Fibroblast of skin of back (primary cell): Measurements from ENCODE around the gene C1QBP. TPM values are rescaled to one million over a fixed set of nuclear protein-coding genes. Genes with fewer than 3 reads are reported as not detected.
"Not testable (repeated sequence)": the region's sequence is repeated elsewhere in the genome, so short reads cannot be mapped to it uniquely, and the experiment has no call there.

Experiments
- DNase-seq: peaks from one replicate; pipeline ENCODE4 v3.0.0-alpha.2; 2013
- polyA plus RNA-seq, 2 experiments: library from polyadenylated mRNA; unstranded; fragments of 120-200 nt; gene quantifications; one replicate each; pipeline ENCODE4 v1.2.1, GENCODE V29; 2013; ENCODE audit not compliant: insufficient read length in 2 of 2

The C1QBP gene, protein sequence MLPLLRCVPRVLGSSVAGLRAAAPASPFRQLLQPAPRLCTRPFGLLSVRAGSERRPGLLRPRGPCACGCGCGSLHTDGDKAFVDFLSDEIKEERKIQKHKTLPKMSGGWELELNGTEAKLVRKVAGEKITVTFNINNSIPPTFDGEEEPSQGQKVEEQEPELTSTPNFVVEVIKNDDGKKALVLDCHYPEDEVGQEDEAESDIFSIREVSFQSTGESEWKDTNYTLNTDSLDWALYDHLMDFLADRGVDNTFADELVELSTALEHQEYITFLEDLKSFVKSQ
- polyA plus RNA-seq (2013, experiment 1 of 2; ENCODE audit: insufficient read length): 142 TPM
- polyA plus RNA-seq (2013, experiment 2 of 2; ENCODE audit: insufficient read length): 101 TPM

DNA sequence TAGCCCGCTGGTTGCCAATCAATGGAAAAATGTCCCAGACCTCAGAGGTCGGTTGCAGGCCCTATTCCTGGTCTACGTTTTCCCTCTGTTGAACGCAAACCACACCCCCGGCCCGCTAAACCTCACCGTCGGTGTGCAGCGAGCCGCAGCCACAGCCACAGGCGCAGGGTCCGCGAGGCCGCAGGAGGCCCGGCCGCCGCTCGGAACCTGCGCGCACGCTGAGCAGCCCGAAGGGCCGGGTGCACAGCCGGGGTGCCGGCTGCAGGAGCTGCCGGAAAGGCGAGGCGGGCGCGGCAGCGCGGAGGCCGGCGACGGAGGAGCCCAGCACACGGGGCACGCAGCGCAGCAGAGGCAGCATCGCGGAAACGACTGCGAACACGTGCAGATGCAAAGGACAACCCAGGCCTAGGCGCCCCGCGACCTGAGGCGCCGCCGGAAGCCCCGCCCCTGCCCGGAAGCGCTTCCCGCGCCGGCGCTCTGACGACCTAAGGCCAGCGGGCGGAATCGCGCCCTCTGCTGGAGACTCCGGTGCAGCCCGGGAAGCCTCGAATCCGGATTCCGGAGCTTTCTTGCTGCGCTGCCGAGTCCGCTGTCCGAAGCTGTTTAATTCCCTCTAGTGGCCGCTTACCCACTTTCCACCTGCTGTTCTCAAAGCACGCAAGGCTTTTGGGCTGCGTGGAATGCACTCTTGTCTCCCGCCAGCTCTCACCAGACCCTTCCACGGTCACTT, at the start of gene C1QBP:
Gene C1QBP, minus strand, starts transcription at position 440 of the 730 bp plus-strand sequence. Its CDS starts 82 bp downstream, at position 358.
- peak; percentile 88 for DNase-seq

DNA sequence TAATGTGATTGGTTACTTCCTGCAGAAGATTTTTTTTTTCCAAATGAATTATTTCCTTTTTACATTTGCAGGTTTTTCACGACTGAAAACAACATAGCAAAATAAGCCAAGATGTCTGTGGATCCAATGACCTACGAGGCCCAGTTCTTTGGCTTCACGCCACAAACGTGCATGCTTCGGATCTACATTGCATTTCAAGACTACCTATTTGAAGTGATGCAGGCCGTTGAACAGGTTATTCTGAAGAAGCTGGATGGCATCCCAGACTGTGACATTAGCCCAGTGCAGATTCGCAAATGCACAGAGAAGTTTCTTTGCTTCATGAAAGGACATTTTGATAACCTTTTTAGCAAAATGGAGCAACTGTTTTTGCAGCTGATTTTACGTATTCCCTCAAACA, 49.8 kb upstream of the C1QBP start:
- no peak for DNase-seq

DNA sequence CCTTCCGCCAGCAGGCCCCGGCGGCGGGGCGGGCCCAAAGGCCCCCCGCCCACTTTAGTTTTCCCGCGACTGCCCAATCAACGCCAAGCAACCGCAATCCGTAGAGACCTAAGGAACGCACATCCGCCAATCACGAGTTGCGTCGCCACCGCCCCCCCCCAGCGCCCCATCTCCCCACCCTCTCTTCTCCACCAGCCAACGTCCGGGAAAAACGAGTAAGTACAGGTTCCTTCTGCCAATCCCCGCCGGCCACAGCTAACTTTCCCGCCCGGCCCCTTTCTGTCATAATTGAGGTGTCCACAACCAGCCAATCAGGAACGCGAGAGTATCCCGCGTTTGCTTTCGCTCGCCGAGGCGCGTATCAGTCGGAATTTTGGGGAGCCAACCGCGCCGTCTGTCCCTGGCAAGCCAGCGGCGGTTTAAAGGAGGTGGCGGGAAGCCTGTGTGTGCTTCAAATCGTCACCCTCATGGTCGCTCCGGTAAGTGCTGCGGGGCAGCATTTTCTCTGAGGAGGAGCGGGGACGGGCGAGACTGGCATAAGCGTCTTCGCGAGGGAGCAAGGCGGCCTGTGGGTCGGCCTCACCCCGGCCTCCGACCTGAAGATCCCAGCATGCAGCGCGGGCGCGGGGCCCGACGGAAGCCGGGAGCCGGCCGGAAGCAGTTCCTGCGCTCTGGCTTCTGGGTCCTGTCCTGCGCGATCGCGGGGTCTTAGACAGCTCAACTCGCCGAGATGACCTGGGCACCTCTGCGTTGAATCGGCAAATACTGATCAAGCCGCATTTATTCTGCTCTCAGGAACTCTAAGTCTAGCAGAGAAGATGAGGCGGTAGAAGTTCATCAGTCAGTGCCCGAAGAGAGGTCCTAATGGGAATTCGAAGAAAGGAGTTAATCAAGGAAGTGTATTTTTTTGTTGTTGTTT, 47.5 kb upstream of the C1QBP start, which contains the start of gene MIS12:
Gene MIS12, plus strand, starts transcription at position 361 of the 919 bp plus-strand sequence. CDS start 2,297 bp downstream, outside the sequence.
- peak; percentile 100 for DNase-seq

DNA sequence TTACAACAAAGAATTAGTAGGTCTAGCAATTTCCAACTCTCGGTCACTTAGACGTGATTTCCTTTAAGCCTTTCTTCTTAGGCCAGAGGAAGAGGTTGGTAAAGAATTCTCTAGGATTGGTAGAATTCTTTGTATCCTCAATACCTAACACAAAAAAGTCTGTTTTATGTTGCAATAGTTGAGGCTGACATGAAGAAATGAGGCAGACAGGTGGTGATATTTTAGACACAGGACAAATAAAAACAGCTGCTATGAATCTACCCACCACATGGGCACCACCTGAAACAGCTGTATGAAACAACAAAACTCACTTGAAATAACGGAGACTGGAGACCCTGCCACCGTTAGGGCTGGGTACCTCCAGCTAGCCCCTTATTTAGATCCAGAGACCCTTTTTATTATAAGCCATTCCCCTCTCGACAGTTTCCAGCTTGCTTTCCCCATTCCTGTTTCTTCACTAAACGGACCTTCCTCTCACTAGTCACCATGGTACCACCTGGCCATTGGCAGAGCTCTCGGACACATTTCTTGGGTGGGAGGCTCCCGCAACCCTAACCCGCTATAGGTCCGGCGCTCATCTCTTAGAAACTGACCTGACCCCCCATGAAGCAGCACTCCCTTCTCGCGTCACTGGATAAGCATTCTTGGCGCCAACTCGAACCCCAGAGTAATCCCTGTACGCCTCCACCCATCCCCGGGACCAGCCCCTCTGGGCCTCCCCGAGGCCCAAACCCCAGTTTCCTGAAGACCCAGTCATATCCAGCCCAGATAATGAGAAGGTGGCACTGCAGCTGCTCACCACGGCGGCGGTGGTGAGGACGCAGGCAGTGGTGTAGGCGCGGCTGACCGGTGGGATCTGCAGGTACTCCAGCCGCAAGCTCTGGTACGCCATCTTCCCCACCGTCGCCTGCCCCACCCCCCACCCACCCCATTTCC, 46.6 kb upstream of the C1QBP start, which contains the start of gene DERL2:
Gene DERL2, minus strand, starts transcription at position 909 of the 936 bp plus-strand sequence. Its CDS starts 17 bp downstream, at position 892.
- DNase-seq: peak; percentile 42

DNA sequence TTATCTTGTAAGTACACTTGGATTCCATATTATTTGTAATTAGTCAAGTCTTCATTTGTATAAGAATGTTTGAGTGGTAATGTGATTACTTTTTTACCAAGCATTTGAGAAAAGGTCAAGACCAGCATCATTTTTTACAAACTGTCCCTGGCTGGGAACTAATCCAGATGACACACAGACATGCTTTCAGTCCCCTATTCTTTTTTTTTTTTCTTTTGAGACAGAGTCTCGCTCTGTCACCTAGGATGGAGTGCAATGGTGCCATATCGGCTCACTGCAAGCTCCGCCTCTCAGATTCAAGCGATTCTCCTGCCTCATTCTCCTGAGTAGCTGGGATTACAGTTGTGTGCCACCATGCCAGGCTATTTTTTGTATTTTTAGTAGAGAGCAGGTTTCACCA, 42.5 kb upstream of the C1QBP start:
- DNase-seq: no peak

DNA sequence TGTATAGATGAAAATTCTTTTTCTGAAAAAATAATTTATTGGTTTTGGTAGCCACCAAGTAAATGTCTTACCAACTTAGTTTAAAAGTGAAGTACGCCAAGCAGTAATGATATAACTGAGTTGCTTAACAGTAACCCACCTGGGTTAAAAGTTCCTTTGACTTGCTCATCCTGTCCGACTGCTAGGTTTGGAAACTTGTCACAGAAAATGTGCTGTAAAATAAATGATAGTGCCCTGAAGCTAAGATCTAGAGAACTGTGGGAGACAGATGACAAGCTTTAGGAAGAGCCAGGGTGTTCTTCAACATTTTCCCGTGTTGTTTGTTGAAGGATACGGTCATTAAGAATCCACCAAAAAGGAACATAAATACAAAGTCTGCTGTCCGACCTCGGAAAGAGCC, 42.0 kb upstream of the C1QBP start:
- no peak for DNase-seq

DNA sequence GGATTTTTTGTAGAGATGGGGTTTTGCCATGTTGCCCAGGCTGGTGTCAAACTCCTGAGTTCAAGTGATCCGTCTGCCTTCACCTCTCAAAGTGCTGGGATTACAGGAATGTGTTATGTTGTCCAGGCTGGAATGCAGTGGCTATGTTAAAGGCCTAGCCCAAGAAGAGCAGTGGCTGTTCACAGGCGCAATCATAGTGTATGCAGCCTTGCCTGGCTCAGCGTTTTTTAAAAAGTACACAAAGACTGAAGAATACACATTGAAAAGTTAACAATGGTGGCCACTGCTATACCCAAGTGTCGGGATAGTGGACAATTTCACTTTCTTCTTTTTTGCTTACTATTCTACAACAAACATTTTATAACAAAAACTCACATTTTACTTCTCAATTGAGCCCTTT, 40.0 kb upstream of the C1QBP start:
- no peak for DNase-seq

DNA sequence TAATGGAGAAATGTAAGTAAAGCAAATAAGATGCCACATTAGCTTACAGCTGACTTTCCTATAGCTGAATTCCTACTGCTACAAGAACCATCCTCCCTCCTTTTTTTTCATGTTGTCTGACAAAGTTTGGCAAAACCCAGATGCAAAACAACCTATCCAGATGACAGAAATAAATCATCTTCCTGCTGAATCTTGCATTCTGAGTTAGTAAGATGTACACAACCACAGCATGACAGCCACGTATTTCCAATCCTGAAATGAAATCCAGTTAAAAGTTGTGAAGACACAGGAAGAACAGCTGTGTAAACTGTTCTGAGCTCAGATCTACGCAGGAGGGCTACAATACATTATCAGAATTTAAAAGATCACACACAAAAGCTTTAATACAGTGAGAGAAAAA, 35.0 kb upstream of the C1QBP start:
- no peak for DNase-seq

DNA sequence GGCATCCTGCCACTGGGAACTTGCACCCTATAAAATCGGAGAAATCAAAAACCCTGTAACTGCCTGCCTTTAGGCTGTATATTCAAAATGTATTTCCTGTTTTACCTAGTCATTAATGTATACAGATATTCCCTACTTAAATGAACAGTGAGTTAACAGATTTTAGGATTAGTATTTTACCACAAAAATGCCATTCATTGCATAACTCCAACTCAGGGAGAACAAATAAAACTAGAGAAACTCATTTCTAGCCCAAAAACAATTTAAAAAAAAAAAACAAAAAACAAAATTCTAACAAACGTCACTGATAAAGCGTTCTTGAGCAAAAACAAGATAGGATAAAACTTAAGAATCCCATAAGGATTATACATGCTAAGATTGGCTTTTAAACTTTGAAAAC, 33.6 kb upstream of the C1QBP start:
- DNase-seq: no peak

DNA sequence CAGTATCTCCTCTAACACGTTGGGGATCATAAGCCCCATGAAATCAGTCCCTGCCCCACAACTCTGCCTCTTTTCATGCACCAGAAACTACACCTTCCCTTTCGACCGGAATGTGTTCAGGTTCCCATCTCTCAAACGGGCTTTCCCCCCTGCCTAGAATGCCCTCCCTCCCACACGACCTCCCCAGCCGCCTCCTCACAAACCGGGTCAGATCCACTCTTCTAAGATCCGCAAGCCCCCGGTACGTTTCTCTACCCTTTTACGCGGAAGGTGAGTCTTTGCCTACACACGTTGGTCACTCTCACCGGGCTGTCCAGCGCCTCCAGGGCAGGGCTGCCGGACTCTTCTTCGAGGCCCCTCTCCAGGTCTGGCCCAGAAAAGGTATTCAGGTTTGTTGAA, 29.1 kb upstream of the C1QBP start:
- DNase-seq: peak; percentile 1

DNA sequence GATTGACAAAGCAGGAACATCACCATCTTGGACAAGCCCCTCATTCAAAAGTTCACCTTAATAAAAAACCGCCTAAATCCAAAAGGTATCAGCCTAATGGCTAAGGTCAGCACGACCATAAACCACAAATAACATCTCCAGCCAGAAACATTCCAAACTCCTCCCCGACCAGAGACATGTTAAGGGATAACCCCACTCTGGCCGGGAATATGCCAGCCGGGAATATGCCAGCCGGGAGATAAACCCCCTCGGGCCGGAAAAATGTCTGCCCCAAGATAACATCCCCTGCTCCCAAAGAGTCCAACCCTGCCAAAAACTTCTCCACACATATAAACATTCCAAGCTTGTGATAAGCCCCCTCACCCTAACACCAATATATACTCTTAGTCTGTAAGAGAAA, 28.5 kb upstream of the C1QBP start:
- DNase-seq: peak; percentile 2

DNA sequence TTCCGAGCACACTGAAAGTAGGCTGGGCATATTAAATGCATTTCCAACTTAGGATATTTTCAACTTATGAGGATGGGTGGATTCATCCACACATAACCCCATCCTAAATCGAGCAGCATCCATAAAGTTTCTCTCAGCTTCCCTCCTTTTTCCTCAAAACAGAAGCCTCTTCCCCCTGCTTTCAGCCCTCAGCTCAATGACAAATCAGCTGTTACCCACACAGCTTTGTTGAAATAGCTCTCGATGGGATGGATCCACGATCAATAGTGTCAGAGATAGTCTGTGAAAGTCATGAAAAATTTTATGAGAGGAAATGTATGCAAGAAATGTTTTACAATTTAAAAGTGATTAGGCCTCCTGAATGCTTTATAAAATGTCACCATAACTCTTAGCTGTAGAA, 27.3 kb upstream of the C1QBP start:
- DNase-seq: no peak

DNA sequence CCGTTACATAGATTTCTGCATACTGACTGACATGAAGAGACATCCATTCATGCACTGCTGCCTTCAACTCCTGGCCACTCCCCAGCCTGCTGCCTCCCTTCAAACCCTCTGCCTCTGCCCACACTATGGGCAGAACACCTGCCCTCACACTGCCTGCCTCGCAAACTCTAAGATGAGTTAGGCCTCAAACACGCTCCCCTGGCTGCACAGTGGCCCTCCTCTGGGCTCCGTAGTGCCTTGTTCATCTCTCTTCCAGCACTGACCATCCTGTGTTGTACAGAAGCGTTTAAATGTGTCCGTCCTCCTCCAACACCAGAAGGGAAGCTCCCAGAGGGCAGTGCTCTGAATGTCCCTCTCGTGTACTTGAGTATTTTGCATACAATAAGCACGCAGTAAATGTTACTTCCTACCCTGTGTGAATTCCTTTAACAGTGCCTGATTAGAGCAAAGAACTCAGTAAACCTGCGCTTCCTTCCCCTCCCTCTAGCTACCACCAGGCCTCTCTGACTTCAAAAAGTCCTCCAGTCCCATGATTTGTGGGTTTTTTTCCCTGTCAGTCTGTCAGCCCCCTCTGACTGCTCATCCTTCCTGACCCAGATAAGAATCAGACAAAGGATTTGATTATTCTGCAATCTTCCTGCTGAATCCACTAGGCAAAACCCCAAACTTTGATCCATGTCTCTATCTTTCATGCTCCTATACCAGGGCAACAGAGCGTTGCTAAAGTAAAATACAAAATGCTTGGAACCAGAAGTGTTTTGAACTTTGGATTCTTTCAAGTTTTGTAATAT, 26.0 kb upstream of the C1QBP start:
- DNase-seq: no peak

DNA sequence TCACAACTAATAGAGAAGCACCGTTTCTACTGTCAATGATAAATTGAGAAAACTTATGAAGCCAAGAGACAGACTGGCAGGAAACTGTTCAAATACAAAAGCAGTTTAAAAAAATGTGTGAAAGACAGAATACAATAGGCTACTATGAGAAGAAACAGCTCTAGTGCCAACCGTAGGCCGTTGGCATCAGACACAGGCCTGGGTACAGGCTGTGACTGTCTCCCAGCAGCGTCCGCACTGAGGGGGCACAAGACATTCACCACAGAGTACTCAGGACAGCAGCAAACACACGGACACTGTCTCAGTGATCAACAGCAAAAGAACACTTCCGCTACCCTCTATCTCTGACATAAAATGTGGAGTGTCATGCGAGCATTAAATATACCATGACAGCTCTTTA, 7.8 kb upstream of the C1QBP start:
- no peak for DNase-seq

DNA sequence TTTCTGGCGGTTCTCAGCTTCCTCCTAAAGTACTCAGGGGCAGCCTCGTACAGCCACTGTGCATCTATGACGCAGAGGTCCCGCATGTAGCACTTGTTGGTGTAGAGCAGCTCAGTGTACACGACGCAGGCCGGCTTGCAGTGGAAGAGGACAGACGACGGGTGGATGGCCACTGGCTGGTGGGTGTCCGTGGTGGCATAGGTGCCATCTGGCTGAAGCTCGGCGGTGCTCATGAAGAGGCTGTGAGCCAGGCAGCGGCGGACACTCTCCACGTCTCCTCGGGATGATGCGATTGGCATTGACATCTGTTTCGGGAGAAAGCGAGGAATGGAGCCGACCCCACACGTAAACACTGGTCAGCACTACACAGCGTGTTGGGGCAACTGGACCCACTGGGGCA, 5.3 kb upstream of the C1QBP start:
- no peak for DNase-seq

DNA sequence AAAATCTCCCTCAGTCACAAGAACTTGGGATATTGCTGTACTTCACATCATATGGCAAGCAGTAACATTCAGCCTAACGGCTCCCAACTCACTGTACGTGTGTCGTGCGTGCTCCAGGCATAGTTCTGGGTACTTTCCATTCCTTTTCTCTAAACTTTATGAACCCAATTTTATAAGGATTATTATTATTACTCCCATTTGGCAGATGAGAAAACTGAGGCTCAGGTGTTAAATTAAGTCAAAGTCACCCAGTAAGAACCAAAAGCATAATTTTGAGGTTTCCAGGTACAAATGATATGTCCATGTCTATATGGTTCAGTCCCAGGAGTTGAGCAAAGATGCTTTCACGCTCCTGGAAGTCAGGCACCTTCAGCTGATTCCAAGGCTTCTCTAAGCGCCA, 4.8 kb upstream of the C1QBP start:
- no peak for DNase-seq

DNA sequence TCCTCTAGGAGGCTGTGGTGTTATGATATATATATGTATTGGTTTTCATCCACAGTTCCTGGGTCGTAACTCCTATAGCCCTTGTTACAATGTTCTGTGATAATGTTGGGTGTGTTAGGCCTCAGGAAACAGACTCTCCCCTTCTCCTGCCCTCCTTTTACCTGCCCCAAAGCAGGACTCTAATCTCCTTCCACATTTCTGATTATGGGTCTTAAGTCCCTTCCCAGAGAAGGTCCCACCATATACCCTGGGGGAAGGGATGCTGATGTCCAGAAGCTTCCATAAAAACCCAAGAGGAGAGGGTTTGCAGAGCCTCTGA, 450 bp upstream of the C1QBP start:
- DNase-seq: no peak

DNA sequence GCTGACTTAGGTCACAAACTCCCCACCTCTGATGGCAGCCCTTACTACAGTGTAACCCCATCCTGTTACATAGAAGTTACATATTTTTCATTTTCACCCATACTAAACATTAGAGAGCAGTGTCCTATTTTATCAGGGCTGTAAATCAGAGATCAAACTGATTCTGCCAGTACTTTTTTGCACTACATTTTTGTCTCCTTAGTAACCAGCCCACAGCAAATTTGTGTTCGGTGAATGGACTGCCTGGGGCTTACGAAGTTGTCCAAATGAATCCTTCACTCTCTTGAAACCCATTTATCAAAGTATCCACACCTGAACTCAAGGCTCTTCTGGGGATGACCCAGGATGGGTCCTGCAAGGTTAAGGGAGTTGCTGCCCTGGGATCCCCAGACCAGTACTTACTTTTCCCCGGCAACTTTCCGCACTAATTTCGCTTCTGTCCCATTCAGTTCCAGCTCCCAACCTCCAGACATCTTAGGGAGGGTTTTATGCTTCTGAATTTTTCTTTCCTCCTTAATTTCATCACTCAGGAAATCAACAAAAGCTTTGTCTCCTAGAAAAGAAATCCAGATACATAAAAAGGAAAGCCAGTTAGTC, 1.1 kb downstream of the C1QBP start:
- DNase-seq: peak; percentile 32

DNA sequence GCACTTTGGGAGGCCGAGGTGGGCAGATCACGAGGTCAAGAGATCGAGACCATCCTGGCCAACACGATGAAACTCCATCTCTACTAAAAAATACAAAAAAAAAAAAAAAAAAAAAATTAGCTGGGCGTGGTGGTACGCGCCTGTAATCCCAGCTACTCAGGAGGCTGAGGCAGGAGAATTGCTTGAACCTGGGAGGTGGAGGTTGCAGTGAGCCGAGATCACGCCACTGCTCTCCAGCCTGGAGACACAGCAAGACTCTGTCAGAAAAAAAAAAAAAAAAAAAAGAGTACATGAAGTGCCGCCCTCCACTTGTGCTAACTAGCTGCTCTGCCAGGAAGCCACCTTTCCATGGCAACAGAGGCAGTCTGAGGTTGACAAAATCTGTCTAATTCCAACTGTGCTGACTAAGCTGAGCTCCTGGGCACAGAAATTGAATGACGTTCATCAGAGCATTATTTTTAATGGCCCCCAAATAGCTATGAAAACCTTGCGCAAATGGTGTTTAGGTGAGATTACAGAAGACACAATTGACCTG, 3.1 kb downstream of the C1QBP start:
- DNase-seq: not testable (repeated sequence)

DNA sequence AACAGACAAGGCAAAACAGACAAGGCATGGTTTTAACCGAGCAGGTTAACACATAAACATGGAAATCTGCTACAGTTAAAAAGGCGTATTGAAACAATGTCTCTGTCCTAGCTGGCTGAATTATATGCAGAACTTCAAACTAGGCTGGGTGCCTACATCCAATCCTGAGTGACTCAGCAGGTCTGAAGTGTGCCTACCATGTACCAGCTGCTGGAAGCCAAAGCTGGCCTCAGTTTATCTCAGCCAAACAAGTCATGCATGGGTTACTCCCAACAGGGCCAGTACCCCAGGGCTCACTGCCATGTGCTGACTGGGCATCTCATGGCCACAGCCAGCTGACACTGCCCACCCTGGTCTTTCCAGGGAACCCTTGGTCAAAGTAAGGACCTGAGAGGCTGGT, 4.0 kb downstream of the C1QBP start:
- no peak for DNase-seq
